Naive B cell (primary cell): ENCODE measurements around the gene A4GALT. TPM values are rescaled to one million over a fixed set of nuclear protein-coding genes. Genes with fewer than 3 reads are reported as not detected.
"Not testable (repeated sequence)": the region's sequence is repeated elsewhere in the genome, so short reads cannot be mapped to it uniquely, and the experiment has no call there.

ENCODE experiments used
- ATAC-seq, 2 donors: fragments of 150-1000 bp; cut with Tn5 transposase; 2 replicates each; pipeline ENCODE4 v1.10.0; 2021; ENCODE audit warnings: low read depth in 2 of 2, mild to moderate bottlenecking in 2 of 2, moderate library complexity in 2 of 2
- DNase-seq: peaks from one replicate; pipeline ENCODE4 v3.0.0; 2022
- H3K27ac Mint-ChIP-seq, 6 donors: one replicate each; pipeline ENCODE4 v1.8.0; 2020 to 2022; ENCODE audit warnings: mild to moderate bottlenecking in 6 of 6, mixed read lengths in 6 of 6, moderate library complexity in 5 of 6, inconsistent platforms in 2 of 6
- H3K27me3 Mint-ChIP-seq, 3 donors: one replicate each; pipeline ENCODE4 v1.8.0; 2021 to 2022; ENCODE audit warnings: mixed read lengths in 3 of 3, mild to moderate bottlenecking in 1 of 3
- H3K36me3 Mint-ChIP-seq, 2 donors: one replicate each; pipeline ENCODE4 v1.8.0; 2020 to 2022; ENCODE audit warnings: mixed read lengths in 2 of 2, inconsistent platforms in 1 of 2, mild to moderate bottlenecking in 1 of 2
- H3K4me1 Mint-ChIP-seq, 3 donors: one replicate each; pipeline ENCODE4 v1.8.0; 2020 to 2022; ENCODE audit warnings: mixed read lengths in 3 of 3, inconsistent platforms in 1 of 3, mild to moderate bottlenecking in 1 of 3, moderate library complexity in 1 of 3
- H3K4me3 Mint-ChIP-seq, 8 donors: one replicate each; pipeline ENCODE4 v1.8.0; 2020 to 2022; ENCODE audit warnings: mild to moderate bottlenecking in 8 of 8, mixed read lengths in 8 of 8, moderate library complexity in 8 of 8, inconsistent platforms in 2 of 8
- H3K9me3 Mint-ChIP-seq, 7 donors: one replicate each; pipeline ENCODE4 v1.8.0; 2020 to 2022; ENCODE audit warnings: mixed read lengths in 7 of 7, mild to moderate bottlenecking in 5 of 7, inconsistent platforms in 2 of 7, moderate library complexity in 1 of 7
- polyA plus RNA-seq, 6 donors: library from polyadenylated mRNA; unstranded; fragments of 300-500 nt; fragmentation: Illumina TruSeq; gene quantifications; one replicate each; pipeline ENCODE4 v1.2.3, GENCODE V29; 2021; ENCODE audit warnings: low read depth in 6 of 6

A4GALT gene
- polyA plus RNA-seq, 6 donors from 2014 or later, result 0.73 TPM; not detected in 5

DNA sequence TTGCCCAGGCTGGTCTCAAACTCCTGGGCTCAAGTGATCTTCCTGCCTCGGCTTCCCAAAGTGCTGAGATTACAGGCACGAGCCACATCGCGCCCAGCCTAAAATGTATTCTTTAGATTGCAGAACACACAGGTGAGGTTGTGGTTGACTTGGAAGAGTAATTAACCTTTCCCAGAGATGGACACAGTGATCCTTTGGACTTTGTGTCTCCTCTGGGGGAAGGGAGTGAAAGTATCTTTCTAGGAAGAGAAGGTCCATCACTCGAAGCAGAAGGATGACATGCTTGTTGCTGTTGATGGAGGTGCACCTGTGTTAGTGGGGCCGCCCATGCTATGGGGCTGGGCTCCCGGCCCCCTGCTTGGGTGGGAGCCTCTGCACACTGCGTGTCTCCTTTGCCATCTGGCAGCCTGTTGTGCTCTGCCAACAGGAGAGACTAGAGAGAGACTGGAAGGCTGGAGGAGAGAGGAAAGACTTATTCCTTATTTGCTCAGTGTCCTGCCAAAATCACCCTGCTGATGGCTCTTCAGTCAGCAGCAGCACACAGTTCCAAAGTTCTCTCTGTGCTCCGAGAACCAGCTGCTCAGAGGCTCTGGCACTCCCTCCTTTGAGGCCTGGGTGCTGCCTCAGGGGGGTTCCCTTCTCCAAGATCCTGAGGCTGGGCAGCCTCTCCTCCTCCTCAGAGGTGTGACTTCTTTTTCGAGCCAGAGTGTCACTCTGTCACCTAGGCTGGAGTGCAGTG lies 38.4 kb downstream of the A4GALT start:
- peaks cover 5 to 22% of the 10 kb centered on the region in 2 donors for H3K36me3 Mint-ChIP-seq
- peaks cover 7 to 27% (median 19%) of the 10 kb centered on the region in 7 donors for H3K9me3 Mint-ChIP-seq
- DNase-seq (no peak), ATAC-seq (no peak)
- no peak overlapping the region for H3K27ac Mint-ChIP-seq
- peak overlapping the region in 1 of 8 donors; percentile 53 for H3K4me3 Mint-ChIP-seq
- peaks cover 0 to 30% (median 8%) of the 10 kb centered on the region in 3 donors for H3K27me3 Mint-ChIP-seq
- H3K4me1 Mint-ChIP-seq, result peaks cover 6 to 9% (median 7%) of the 10 kb centered on the region in 3 donors

DNA sequence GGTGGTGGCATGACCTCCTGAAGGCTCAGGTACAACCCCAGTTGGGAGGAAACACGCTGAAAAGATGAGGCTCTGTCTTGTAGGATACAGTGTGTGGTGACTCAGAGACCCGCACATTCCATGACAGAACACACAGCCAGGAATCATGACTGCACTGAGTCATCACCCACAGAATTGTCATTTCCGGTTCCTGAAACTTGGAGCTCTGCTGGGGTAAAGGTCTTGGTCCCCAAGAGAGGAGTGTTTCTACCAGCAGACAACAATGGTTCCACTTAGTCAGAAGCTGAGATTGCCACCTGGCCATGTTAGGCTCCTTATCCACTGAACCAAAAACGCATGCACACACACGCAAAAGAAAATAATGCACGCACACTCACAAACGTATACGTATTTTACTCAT lies 40.0 kb downstream of the A4GALT start:
- H3K9me3 Mint-ChIP-seq, result peaks cover 7 to 27% (median 19%) of the 10 kb centered on the region in 7 donors
- ATAC-seq, result no peak
- DNase-seq, result no peak
- peaks cover 5 to 22% of the 10 kb centered on the region in 2 donors for H3K36me3 Mint-ChIP-seq
- peaks cover 0 to 30% (median 8%) of the 10 kb centered on the region in 3 donors for H3K27me3 Mint-ChIP-seq
- H3K4me1 Mint-ChIP-seq, result peaks cover 0 to 2% (median 0%) of the 10 kb centered on the region in 3 donors
- H3K27ac Mint-ChIP-seq, result peak overlapping the region in 1 of 6 donors; percentile 88
- H3K4me3 Mint-ChIP-seq, result no peak overlapping the region

DNA sequence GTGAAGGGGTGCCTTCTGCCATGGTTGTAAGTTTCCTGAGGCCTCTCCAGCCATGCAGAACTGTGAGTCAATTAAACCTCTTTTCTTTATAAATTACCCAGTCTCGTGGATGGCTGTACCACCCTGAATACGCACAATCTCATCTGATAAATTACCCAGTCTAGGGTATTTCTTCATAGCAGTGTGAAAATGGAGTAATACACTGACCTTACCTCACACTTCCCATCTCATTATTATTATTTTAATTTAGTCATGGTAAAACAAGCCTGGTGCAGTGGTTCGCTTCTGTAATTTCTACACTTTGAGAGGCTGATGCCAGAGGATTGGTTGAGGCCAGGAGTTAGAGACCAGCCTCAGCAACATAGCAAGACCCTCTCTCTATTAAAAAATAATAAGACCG lies 41.0 kb downstream of the A4GALT start:
- Mint-ChIP-seq H3K4me1 (peaks cover 0 to 2% (median 0%) of the 10 kb centered on the region in 3 donors), H3K27ac (peak overlapping the region in 1 of 6 donors; percentile 1), H3K36me3 (peaks cover 5 to 22% of the 10 kb centered on the region in 2 donors), H3K4me3 (no peak overlapping the region), H3K9me3 (peaks cover 7 to 27% (median 19%) of the 10 kb centered on the region in 7 donors), H3K27me3 (peaks cover 0 to 30% (median 8%) of the 10 kb centered on the region in 3 donors)
- DNase-seq (no peak), ATAC-seq (no peak)

DNA sequence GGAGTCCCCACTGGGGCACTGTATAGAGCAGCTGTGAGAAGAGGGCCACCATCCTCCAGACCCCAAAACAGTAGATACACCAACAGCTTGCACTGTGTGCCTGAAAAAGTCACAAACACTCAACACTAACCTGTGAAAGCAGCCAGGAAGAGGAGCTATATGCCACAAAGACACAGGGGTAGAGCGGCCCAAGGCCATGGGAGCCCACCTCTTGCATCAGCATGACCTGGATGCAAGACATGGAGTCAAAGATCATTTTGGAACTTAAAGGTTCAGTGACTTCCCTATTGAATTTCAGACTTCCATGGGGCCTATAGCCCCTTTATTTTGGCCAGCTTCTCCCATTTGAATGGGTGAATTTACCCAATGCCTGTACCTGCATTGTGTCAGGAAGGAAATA lies 41.8 kb downstream of the A4GALT start:
- DNase-seq, result no peak
- Mint-ChIP-seq H3K36me3 (peaks cover 5 to 22% of the 10 kb centered on the region in 2 donors), H3K4me3 (no peak overlapping the region), H3K27ac (no peak overlapping the region), H3K9me3 (peaks cover 7 to 27% (median 19%) of the 10 kb centered on the region in 7 donors), H3K27me3 (peaks cover 0 to 27% (median 8%) of the 10 kb centered on the region in 3 donors), H3K4me1 (peaks cover 0 to 2% (median 0%) of the 10 kb centered on the region in 3 donors)
- ATAC-seq, result no peak

DNA sequence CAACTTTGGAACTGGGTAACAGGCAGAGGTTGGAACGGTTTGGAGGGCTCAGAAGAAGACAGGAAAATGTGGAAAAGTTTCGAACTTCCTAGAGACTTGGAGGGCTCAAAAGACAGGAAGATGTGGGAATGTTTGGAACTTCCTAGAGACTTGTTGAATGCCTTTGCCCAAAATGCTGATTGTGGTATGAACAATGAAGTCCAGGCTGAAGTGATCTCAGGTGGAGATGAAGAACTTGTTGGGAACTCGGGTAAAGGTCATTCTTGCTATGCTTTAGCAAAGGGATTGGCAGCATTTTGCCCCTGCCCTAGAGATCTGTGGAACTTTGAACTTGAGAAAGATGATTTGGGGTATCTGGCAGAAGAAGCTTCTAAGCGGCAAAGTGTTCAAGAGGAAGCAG lies 42.7 kb downstream of the A4GALT start:
- Mint-ChIP-seq H3K27me3 (peaks cover 0 to 20% (median 3%) of the 10 kb centered on the region in 3 donors), H3K36me3 (peaks cover 5 to 22% of the 10 kb centered on the region in 2 donors), H3K9me3 (peaks cover 7 to 27% (median 19%) of the 10 kb centered on the region in 7 donors)
- H3K27ac Mint-ChIP-seq, H3K4me3 Mint-ChIP-seq, H3K4me1 Mint-ChIP-seq, ATAC-seq, DNase-seq: not testable (repeated sequence)

DNA sequence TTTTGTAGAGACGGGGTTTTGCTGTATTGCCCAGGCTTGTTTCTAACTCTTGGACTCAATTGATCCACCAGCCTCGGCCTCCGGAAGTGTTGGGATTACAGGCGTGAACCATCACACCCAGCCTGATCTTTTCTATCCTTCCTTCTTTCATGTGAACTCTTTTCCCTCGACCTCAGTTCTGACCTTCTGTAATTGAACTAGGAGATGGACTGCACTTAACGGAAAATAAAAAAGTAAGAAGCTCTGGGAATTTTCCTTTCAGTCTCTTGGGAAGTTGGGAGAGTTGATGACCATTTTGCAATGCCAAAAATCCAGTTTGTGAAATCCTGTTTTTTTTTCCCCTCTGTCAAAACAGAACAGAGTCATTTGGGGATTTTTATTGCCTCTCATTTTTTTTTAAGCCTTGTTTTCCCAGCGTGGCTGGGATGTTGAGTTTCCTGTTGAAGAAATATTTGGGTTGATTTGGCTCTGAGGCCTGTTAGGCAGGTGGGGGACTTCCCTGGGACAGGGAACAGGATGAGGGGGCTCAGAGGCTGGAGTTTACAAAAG lies 44.5 kb downstream of the A4GALT start:
- H3K36me3 Mint-ChIP-seq, result peaks cover 5 to 22% of the 10 kb centered on the region in 2 donors
- no peak for DNase-seq
- H3K27me3 Mint-ChIP-seq, result peaks cover 0 to 7% (median 0%) of the 10 kb centered on the region in 3 donors
- H3K9me3 Mint-ChIP-seq, result peaks cover 7 to 27% (median 18%) of the 10 kb centered on the region in 7 donors
- H3K4me3 Mint-ChIP-seq, result no peak overlapping the region
- ATAC-seq, result no peak
- H3K27ac Mint-ChIP-seq, result peak overlapping the region in 3 of 6 donors; percentile 34 to 90 (median 53)
- H3K4me1 Mint-ChIP-seq, result peaks cover 13 to 20% (median 19%) of the 10 kb centered on the region in 3 donors

DNA sequence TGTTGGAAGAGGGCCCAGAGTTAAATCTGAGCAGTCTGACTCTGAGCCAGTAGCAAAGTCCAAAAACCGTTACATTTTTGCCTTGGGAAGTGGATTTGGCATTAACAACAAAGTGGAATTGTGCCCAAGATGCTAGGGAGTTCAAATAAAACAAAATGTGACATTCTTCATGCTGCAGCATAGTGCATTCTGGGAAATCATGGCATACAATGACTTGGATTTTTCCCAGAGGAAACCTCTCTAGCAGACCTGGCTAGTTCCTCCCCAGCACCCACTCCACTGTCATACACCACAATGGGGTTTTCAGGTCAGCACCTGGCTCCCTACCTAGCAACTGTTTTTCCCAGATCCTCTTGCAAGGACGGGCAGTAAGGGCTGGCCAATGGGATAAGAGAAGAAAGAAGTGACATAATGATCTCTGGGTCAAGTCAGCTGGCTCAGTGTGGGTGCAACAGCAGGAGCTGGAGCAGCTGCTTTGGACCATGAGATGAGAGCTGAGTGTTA lies 46.7 kb downstream of the A4GALT start:
- peaks cover 21 to 34% (median 31%) of the 10 kb centered on the region in 3 donors for H3K4me1 Mint-ChIP-seq
- H3K27ac Mint-ChIP-seq, result no peak overlapping the region
- peaks cover 5 to 12% of the 10 kb centered on the region in 2 donors for H3K36me3 Mint-ChIP-seq
- DNase-seq, result no peak
- peaks cover 0 to 7% (median 0%) of the 10 kb centered on the region in 3 donors for H3K27me3 Mint-ChIP-seq
- H3K9me3 Mint-ChIP-seq, result peaks cover 7 to 13% (median 10%) of the 10 kb centered on the region in 7 donors
- H3K4me3 Mint-ChIP-seq, result no peak overlapping the region
- no peak for ATAC-seq

DNA sequence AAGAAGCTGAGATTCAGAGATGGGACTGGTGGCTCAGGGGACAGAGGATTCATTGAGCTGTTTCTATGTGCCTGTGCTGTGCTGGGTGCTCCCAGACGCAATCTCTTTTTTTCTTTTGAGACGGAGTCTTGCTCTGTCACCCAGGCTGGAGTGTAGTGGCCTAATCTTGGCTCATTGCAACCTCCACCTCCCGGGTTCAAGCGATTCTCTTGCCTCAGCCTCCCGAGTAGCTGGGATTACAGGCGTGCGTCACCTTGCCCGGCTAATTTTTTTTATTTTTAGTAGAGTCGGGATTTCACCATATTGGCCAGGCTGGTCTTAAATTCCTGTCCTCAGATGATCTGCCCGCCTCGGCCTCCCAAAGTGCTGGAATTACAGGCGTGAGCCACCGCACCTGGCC lies 47.6 kb downstream of the A4GALT start:
- not testable (repeated sequence) for DNase-seq, H3K27me3 Mint-ChIP-seq
- H3K4me1 Mint-ChIP-seq, result peaks cover 21 to 34% (median 31%) of the 10 kb centered on the region in 3 donors

DNA sequence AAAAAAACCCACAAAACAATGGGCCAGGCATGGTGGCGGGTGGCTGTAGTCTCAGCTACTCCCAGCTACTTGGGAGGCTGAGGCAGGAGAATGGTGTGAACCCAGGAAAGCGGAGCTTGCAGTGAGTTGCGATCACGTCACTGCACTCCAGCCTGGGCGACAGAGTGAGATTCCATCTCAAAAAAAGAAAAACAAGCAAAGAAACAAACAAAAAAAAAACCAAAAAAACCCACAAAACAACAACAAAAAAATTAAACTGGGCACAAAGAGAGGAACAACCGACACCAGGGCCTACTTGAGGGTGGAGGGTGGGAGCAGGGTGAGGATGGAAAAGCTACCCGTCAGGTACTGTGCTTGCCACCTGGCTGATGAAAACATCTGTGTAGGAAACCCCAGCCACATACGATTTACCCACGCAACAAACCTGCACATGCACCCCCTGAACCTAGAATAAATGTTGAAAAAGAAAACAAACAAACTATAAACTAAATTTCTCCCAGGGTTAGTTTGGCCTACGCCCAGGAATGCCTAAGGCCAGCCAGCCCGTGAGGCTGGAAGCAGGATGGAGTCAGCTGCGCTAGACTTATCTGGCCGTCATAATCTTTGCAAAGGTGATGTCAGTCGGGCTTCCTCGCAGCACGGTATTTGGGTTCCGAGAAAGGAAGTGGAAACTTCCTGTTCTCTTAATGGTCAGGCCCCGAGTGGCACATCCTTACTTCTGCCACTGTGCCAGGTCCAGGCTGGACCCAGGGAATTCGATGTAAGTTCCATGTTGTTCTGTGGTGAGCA lies 49.6 kb downstream of the A4GALT start:
- peak overlapping the region; percentile 27 to 88 (median 69) for H3K27ac Mint-ChIP-seq
- DNase-seq (peak; percentile 39), ATAC-seq (peak; percentile 78 to 81)
- no peaks in the 10 kb centered on the region for H3K36me3 Mint-ChIP-seq
- H3K4me3 Mint-ChIP-seq, result peak overlapping the region in 7 of 8 donors; percentile 22 to 74 (median 66)
- H3K27me3 Mint-ChIP-seq, result no peaks in the 10 kb centered on the region
- H3K9me3 Mint-ChIP-seq, result peaks cover 0 to 3% (median 0%) of the 10 kb centered on the region in 7 donors
- H3K4me1 Mint-ChIP-seq, result peaks cover 21 to 39% (median 39%) of the 10 kb centered on the region in 3 donors

More for the DNA sequence above, 47.6 kb downstream of the A4GALT start:
- not testable (repeated sequence) for H3K4me3 Mint-ChIP-seq, H3K36me3 Mint-ChIP-seq, ATAC-seq, H3K9me3 Mint-ChIP-seq
- peak overlapping the region in 1 of 6 donors; percentile 38 for H3K27ac Mint-ChIP-seq

DNA sequence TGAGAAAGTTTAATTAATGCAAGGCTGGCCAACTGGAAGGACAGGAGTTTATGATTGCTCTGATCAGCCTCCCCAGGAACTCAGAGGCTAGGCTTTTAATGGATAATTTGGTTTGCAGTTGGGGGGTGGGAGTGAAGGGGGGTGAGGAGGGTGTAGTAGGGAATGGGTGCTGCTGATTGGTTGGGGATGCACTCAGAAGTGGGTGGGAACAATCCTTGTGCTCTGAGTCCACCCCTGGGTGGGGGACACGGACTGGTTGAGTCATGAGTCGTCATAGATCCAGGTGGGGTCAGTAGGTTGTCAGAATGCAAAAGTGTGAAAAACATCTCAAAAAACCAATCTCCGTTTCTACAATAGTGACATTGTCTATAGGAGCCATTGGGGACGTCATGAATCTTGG lies 50.6 kb downstream of the A4GALT start:
- Mint-ChIP-seq H3K36me3 (no peaks in the 10 kb centered on the region), H3K27ac (no peak overlapping the region), H3K9me3 (peaks cover 0 to 3% (median 0%) of the 10 kb centered on the region in 7 donors), H3K4me3 (peak overlapping the region in 1 of 8 donors; percentile 36), H3K4me1 (peaks cover 26 to 49% (median 46%) of the 10 kb centered on the region in 3 donors), H3K27me3 (peaks cover 0 to 4% (median 0%) of the 10 kb centered on the region in 3 donors)
- ATAC-seq, result no peak
- DNase-seq, result no peak

DNA sequence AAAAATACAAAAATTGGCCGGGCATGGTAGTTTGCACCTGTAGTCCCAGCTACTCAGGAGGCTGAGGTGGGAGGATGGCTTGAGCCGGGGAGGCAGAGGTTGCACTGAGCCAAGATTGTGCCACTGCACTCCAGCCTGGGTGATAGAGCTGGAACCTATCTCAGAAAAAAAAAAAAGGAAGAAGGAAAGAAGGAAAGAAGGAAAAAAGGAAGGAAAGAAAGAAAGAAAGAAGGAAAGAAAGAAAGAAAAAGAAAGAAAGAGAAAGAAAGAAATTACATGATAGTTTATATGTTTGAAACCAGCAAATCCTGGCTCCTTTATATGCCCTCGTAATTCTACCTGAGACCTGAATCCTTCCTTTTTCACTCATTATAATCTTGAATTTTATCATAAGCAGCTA lies 54.3 kb downstream of the A4GALT start:
- H3K9me3 Mint-ChIP-seq, ATAC-seq, H3K27me3 Mint-ChIP-seq, H3K4me3 Mint-ChIP-seq, DNase-seq, H3K36me3 Mint-ChIP-seq: not testable (repeated sequence)
- H3K4me1 Mint-ChIP-seq, result peaks cover 21 to 42% (median 34%) of the 10 kb centered on the region in 3 donors
- H3K27ac Mint-ChIP-seq, result peak overlapping the region in 1 of 6 donors; percentile 85

DNA sequence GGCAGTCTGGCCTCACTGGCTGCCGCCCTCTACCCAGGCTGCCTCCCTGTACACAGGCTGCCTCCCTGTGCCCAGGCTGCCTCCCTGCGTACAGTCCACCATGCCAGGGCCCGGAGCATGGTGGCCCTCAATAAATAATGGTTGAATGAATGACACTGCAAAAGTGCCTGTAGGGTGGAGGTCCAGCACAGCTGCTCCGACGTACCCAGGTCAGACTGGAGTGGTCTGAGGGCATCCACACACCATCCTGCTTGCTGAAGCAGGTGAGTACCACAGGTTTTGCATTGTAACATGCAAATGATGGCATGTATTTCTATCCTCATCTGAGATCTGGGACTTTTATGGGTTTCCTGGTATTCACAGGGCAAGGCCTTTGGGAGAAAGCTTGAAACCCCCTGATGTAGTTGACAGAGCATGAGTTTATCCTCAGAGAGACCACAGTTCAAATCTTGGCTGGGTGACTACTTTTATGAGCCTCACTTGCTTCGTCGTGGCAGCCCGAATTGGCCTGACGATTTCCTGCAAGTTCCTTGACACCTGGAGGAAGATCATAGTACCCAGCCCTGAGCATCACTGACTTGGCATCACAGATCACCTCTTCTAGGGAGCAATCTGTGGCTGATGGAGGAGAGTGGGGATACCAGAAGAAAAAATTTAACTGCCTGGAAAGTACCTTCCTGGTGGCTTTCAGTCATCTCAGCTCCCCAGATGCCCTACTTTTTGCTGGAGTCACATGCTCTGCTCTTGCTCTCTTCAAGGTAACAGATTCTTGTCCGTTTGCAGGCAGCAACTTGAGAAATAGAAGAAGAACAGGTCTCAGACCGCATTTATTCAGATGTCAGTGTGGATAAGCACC lies 55.5 kb downstream of the A4GALT start:
- H3K9me3 Mint-ChIP-seq, result no peaks in the 10 kb centered on the region
- no peak for DNase-seq
- peaks cover 13 to 30% (median 22%) of the 10 kb centered on the region in 3 donors for H3K4me1 Mint-ChIP-seq
- H3K36me3 Mint-ChIP-seq, result no peaks in the 10 kb centered on the region
- H3K4me3 Mint-ChIP-seq, result peak overlapping the region in 5 of 8 donors; percentile 22 to 76 (median 32)
- peak overlapping the region in 2 of 6 donors; percentile 61 to 68 for H3K27ac Mint-ChIP-seq
- H3K27me3 Mint-ChIP-seq, result peaks cover 0 to 7% (median 0%) of the 10 kb centered on the region in 3 donors
- ATAC-seq, result peak; percentile 15 to 55
